Suprapubic skin (tissue), 4 donors: ENCODE data around the gene CCS. TPM values are rescaled to one million over a fixed set of nuclear protein-coding genes. Genes with fewer than 3 reads are reported as not detected.

ENCODE experiments used
- DNase-seq, 2 donors: peaks; one replicate each; pipeline ENCODE4 v3.0.0-alpha.2; 2019; ENCODE audit warnings: low spot score in 2 of 2
- H3K27ac ChIP-seq: fragments of 200-600 bp; sonication (generic); one replicate; pipeline ENCODE4 v1.5.1; 2019
- H3K27me3 ChIP-seq: fragments of 200-600 bp; sonication (generic); one replicate; pipeline ENCODE4 v1.5.1; 2019
- H3K36me3 ChIP-seq: fragments of 200-600 bp; sonication (generic); one replicate; pipeline ENCODE4 v1.5.1; 2019
- H3K4me1 ChIP-seq: fragments of 200-600 bp; sonication (generic); one replicate; pipeline ENCODE4 v1.5.1; 2019
- H3K4me3 ChIP-seq: fragments of 200-600 bp; sonication (generic); one replicate; pipeline ENCODE4 v1.5.1; 2019; ENCODE audit warnings: mild to moderate bottlenecking
- H3K9me3 ChIP-seq: fragments of 200-600 bp; sonication (generic); one replicate; pipeline ENCODE4 v1.5.1; 2019
- EP300 ChIP-seq: sonication (generic); formaldehyde crosslinking; IDR thresholded peaks from one replicate; pipeline ENCODE4 v1.6.1; 2017; ENCODE audit warnings: antibody characterized with exemption
- POLR2A ChIP-seq, 2 donors: fragments of 450-650 bp; IDR thresholded peaks; one replicate each; pipeline ENCODE4 v1.6.1; 2017; ENCODE audit warnings: antibody characterized with exemption in 2 of 2, mild to moderate bottlenecking in 2 of 2, moderate library complexity in 2 of 2
- POLR2AphosphoS5 ChIP-seq, 3 donors: sonication (generic); formaldehyde crosslinking; IDR thresholded peaks; one replicate each; pipeline ENCODE4 v1.6.1; 2017; ENCODE audit warnings: antibody characterized with exemption in 3 of 3
- WGBS: methylation state at CpG from one replicate; pipeline ENCODE4 v1.1.5; 2018; 5-methylcytosine and 5-hydroxymethylcytosine counted together
- total RNA-seq, 4 donors: library from RNA; depleted of rRNA; stranded (reverse); fragments of >200 nt; gene quantifications; one replicate each; pipeline ENCODE4 v1.1.0, GENCODE V29; 2016
- TF ChIP-seq, protein P1 (sequence below), 2 donors: fragments of 200-600 bp in 1 of 2; fragments of 450-650 bp in 1 of 2; sonication (generic) in 1 of 2; IDR thresholded peaks; one replicate each; pipeline ENCODE4 v1.5.1; 2016 to 2019; ENCODE audit warnings: antibody characterized with exemption in 2 of 2, mild to moderate bottlenecking in 1 of 2, moderate library complexity in 1 of 2

CCS gene
- total RNA-seq, 4 donors from 2014 or later: 14.1 to 36.3 (median 20.2) TPM

DNA sequence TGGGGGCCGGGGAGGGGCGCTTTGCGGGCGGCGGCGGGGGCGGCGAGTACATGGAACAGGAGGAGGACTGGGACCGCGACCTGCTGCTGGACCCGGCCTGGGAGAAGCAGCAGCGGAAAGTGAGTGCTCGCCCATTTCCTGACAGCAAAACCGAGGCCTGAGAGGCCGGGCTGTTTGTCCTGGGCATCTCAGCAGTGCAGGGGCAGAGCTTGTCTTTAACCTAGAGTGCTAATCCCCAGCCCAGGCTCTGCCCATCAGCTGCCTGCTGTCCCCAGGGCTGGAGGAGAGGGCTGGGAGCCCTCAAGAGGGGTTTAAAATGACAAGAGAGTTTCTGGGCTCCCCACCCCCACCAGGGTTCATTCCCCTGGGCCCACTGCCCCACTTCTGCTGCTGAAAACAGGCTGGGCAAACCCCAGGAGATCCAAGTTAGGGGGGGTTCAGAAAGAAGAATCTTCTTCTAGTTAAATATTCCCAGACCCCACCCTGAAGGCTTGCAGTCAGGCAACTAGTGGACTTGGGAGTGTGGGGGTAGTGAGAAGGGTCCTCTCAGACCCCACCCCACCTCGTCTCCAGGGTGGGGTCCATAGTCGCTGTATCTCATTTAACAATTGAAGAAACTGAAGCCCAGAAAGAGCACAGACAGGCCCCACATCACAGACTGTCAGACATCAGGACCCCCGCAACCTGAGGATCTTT, 45.9 kb upstream of the CCS start:
- Histone ChIP-seq H3K27me3 (no peaks in the 10 kb centered on the region), H3K27ac (no peak overlapping the region), H3K36me3 (peaks cover 13% of the 10 kb centered on the region), H3K4me3 (peak overlapping the region; percentile 73), H3K9me3 (no peaks in the 10 kb centered on the region), H3K4me1 (peaks cover 36% of the 10 kb centered on the region)
- WGBS: 48% methylated on average over 6 of the region's 18 CpGs
- no peak for DNase-seq
- TF ChIP-seq EP300: no peak
- TF ChIP-seq, protein P1, sequence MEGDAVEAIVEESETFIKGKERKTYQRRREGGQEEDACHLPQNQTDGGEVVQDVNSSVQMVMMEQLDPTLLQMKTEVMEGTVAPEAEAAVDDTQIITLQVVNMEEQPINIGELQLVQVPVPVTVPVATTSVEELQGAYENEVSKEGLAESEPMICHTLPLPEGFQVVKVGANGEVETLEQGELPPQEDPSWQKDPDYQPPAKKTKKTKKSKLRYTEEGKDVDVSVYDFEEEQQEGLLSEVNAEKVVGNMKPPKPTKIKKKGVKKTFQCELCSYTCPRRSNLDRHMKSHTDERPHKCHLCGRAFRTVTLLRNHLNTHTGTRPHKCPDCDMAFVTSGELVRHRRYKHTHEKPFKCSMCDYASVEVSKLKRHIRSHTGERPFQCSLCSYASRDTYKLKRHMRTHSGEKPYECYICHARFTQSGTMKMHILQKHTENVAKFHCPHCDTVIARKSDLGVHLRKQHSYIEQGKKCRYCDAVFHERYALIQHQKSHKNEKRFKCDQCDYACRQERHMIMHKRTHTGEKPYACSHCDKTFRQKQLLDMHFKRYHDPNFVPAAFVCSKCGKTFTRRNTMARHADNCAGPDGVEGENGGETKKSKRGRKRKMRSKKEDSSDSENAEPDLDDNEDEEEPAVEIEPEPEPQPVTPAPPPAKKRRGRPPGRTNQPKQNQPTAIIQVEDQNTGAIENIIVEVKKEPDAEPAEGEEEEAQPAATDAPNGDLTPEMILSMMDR (IDR thresholded peaks at IDR 0.05): no peak
- no peak for TF ChIP-seq POLR2A (IDR thresholded peaks at IDR 0.05)
- no peak for TF ChIP-seq POLR2AphosphoS5 (IDR thresholded peaks at IDR 0.05)

DNA sequence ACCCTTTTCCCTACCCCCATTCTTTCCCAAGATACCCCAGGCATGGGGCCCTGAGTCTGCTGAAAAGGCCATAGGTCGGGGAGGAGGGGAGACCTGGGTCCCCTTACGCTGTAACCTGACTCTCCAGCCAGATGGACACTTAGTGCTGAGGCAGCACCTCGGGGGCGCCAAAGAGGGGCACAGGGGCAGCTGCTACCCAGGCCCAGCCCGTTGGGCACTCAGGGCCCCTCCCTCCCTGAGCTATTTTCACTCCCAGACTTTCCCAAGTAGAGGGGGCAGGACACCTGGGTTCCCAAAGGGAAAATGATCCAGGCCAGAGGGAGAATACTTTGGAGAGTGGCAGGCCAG, 45.3 kb upstream of the CCS start:
- H3K9me3 ChIP-seq: no peaks in the 10 kb centered on the region
- WGBS: 67% methylated on average over 3 of the region's 5 CpGs
- H3K27ac ChIP-seq: no peak overlapping the region
- H3K4me3 ChIP-seq: no peak overlapping the region
- peaks cover 32% of the 10 kb centered on the region for H3K4me1 ChIP-seq
- no peaks in the 10 kb centered on the region for H3K27me3 ChIP-seq
- DNase-seq: no peak
- peaks cover 8% of the 10 kb centered on the region for H3K36me3 ChIP-seq
- no peak for TF ChIP-seq POLR2AphosphoS5 (IDR thresholded peaks at IDR 0.05)
- TF ChIP-seq EP300: no peak
- no peak for TF ChIP-seq POLR2A (IDR thresholded peaks at IDR 0.05)
- TF ChIP-seq, protein P1 (IDR thresholded peaks at IDR 0.05): no peak

DNA sequence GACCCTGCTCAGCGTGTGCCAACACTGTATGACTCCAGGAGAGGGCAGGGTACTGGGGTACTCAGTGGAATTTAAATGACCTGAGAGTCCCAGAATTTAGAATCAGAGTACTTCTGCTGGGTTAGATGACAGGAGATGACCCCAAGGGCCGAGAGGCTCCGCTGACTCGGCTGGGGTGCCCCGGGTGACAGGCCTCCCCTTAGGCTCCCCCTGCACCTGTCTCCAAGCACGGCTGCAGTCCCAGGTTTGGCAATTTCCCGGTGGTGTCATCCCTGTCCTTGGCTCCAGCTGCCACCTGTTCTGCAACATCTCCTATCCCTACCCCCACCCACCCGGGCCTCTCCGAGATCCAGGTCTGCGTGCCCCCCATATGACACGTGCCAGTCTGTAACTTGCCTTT, 44.9 kb upstream of the CCS start:
- no peaks in the 10 kb centered on the region for H3K9me3 ChIP-seq
- no peak overlapping the region for H3K27ac ChIP-seq
- peaks cover 4% of the 10 kb centered on the region for H3K36me3 ChIP-seq
- H3K27me3 ChIP-seq: no peaks in the 10 kb centered on the region
- DNase-seq: no peak
- WGBS: 32% methylated on average over 11 of the region's 11 CpGs
- no peak overlapping the region for H3K4me3 ChIP-seq
- H3K4me1 ChIP-seq: peaks cover 30% of the 10 kb centered on the region
- TF ChIP-seq POLR2A (IDR thresholded peaks at IDR 0.05): no peak
- TF ChIP-seq EP300: no peak
- TF ChIP-seq POLR2AphosphoS5 (IDR thresholded peaks at IDR 0.05): no peak
- TF ChIP-seq, protein P1 (IDR thresholded peaks at IDR 0.05): no peak

DNA sequence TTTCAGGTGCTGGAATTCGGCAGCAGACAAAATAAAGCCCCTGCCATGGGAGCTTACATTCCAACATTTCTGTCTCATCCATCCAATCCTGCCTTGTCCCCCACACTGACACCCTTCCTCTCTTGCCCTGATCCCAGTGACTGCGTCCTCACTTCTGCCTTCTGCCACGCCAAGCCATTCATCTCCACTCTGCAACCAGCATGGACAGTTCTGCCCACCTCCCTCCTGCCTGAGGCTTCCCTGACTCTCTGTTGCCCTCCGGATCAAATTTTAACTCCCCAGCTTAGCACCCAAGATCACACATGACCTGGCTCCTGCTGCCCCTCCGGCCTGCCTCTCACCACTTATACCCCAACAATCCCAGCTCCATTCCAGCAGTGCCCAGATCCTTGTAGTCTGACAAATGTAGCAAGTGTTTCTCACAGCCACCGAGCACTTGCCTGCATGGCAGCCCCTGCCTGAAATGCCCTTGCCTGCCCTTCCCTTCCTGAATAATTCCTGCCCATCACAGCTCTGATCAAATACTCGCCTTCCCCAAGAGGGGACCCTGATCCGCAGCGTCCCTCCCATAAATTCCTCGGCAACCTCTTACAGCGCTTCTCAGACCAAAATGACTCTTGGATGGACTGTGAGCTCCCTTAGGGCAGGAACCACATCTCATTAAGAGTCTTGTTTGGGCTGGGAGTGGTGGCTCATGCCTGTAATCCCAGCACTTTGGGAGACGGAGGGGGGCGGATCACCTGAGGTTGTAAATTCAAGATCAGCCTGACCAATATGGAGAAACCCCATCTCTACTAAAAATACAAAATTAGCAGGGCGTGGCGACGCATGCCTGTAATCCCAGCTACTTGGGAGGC, 44.0 kb upstream of the CCS start:
- Histone ChIP-seq H3K9me3 (no peaks in the 10 kb centered on the region), H3K4me3 (no peak overlapping the region), H3K27me3 (no peaks in the 10 kb centered on the region), H3K36me3 (no peaks in the 10 kb centered on the region), H3K4me1 (peaks cover 23% of the 10 kb centered on the region), H3K27ac (no peak overlapping the region)
- no peak for TF ChIP-seq EP300
- no peak for TF ChIP-seq POLR2A (IDR thresholded peaks at IDR 0.05)
- no peak for TF ChIP-seq POLR2AphosphoS5 (IDR thresholded peaks at IDR 0.05)
- TF ChIP-seq, protein P1 (IDR thresholded peaks at IDR 0.05): no peak
- WGBS: 52% methylated on average over 16 of the region's 16 CpGs
- no peak for DNase-seq

DNA sequence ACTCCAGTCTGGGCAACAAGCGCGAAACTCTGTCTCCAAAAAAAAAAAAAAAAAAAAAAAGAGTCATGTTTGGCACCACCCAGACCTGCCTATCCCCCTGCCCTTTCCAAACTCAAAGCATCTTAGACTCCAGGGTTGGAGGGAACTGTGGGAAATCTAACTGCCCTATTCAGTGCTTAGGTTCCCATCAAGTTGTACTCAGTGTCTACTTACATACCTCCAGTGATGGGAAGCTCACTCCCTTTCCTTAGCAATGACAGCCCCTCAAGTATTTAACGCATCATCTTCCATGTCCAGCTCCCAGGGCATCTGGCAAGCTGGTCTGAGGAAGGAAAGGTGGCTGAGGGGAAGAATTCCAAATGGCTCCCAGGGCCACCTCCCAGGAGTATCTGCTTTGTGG, 43.3 kb upstream of the CCS start:
- no peak overlapping the region for H3K4me3 ChIP-seq
- H3K4me1 ChIP-seq: peaks cover 16% of the 10 kb centered on the region
- H3K27ac ChIP-seq: no peak overlapping the region
- TF ChIP-seq POLR2AphosphoS5 (IDR thresholded peaks at IDR 0.05) (no peak), POLR2A (IDR thresholded peaks at IDR 0.05) (no peak), EP300 (no peak)
- TF ChIP-seq, protein P1 (IDR thresholded peaks at IDR 0.05): no peak
- no peaks in the 10 kb centered on the region for H3K27me3 ChIP-seq
- no peak for DNase-seq
- no peaks in the 10 kb centered on the region for H3K9me3 ChIP-seq
- no peaks in the 10 kb centered on the region for H3K36me3 ChIP-seq
- 88% methylated on average over 3 of the region's 3 CpGs for WGBS
